ENCODE data around the gene MGAT3. TPM values are rescaled to one million over a fixed set of nuclear protein-coding genes. Genes with fewer than 3 reads are reported as not detected.

MGAT3 gene
- total and polyA plus RNA-seq, 9 of the 15 experiments (the other 6 are each of a cell fraction or from before 2014, with no cell fraction given) = 0.10 to 11.5 (median 4.6) TPM

DNA sequence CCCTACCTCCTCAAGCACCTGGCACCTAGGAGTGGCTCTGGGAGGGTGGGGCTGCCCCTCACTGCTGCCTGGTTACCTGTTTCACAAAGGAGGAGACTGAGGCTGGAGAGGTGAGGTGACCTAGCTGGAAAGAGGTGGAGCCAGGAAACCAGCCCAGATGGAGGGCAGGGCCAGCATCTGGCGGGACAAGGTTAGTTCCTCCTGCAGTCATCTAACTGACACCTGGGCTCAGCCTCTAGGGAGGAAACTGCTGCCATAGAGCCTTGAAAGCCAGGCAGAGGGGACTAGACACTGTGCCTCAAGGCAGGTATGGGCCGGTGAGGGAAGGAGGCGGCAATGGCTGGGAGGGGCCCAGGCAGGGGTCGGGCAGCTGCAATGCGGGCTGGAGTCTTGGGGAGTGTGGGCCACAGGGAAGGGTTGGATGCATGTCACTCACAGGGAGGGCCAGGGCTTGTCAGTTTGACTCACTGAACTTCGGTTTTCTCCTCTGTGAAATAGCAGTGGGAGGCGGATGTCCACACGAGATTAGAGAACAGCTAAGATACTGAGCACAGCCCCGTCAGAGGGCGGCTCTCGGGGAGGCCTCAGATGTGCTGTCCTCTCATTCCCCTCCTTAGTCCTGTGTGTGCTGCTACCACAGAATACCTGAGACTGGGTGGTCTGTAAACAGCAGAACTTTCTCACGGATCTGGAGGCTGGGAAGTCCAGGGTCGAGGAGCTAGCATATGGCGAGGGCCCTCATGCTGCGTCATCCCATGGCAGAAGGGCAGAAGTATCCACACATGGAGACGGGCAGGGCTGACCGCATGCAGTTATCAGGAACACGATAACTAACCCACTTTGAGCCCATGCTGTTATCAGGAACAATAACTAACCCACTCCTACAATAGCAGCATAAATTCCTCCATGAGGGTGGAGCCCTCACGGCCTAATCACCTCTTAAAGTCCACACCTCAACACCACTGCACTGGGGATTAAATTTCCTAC lies 16.1 kb downstream of the MGAT3 start (continued):
- TF ChIP-seq GATA2 (CRISPR knock-in tag; IDR thresholded peaks at IDR 0.05) (peak; percentile 17; the same call in 1 of the 2 replicates), LEF1 (IDR thresholded peaks at IDR 0.05) (peak; percentile 52; the same call in 1 of the 2 replicates), ZSCAN29 (IDR thresholded peaks at IDR 0.05) (no peak), POLR3G (IDR thresholded peaks at IDR 0.05; ENCODE audit: extremely low read depth, insufficient read length, insufficient replicate concordance) (no peak), NUFIP1 (IDR thresholded peaks at IDR 0.05; ENCODE audit: partially characterized antibody) (no peak), EHMT2 (IDR thresholded peaks at IDR 0.05) (no peak), ZBED1 (IDR thresholded peaks at IDR 0.05) (0 out of 2 replicates have a peak, but pooled peaks have one; percentile 53), KAT2B (IDR thresholded peaks at IDR 0.05; ENCODE audit: low read depth, low read length) (no peak), ZNF12 (CRISPR knock-in tag; IDR thresholded peaks at IDR 0.05) (no peak), HMGN3 (IDR thresholded peaks at IDR 0.05; ENCODE audit: borderline replicate concordance, extremely low read depth, insufficient read length, low read depth, low read length) (peak; percentile 59), ZNF224 (CRISPR knock-in tag; IDR thresholded peaks at IDR 0.05) (no peak), STAT5A (IDR thresholded peaks at IDR 0.05; ENCODE audit: borderline replicate concordance, low read length) (0 out of 2 replicates have a peak, but pooled peaks have one; percentile 35), FUS (optimal IDR thresholded peaks at IDR 0.05; ENCODE audit: low read depth, low read length) (no peak), CBX2 (IDR thresholded peaks at IDR 0.05; ENCODE audit: insufficient read depth, low read length, poor library complexity, severe bottlenecking) (no peak), SMARCE1 (IDR thresholded peaks at IDR 0.05) (peak; percentile 82)
- TF ChIP-seq, protein P1, sequence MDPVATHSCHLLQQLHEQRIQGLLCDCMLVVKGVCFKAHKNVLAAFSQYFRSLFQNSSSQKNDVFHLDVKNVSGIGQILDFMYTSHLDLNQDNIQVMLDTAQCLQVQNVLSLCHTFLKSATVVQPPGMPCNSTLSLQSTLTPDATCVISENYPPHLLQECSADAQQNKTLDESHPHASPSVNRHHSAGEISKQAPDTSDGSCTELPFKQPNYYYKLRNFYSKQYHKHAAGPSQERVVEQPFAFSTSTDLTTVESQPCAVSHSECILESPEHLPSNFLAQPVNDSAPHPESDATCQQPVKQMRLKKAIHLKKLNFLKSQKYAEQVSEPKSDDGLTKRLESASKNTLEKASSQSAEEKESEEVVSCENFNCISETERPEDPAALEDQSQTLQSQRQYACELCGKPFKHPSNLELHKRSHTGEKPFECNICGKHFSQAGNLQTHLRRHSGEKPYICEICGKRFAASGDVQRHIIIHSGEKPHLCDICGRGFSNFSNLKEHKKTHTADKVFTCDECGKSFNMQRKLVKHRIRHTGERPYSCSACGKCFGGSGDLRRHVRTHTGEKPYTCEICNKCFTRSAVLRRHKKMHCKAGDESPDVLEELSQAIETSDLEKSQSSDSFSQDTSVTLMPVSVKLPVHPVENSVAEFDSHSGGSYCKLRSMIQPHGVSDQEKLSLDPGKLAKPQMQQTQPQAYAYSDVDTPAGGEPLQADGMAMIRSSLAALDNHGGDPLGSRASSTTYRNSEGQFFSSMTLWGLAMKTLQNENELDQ (CRISPR knock-in tag; IDR thresholded peaks at IDR 0.05; ENCODE audit: borderline replicate concordance) = no peak
- TF ChIP-seq, protein P2, sequence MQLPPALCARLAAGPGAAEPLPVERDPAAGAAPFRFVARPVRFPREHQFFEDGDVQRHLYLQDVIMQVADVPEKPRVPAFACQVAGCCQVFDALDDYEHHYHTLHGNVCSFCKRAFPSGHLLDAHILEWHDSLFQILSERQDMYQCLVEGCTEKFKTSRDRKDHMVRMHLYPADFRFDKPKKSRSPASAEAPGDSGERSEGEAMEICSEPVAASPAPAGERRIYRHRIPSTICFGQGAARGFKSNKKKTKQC (CRISPR knock-in tag; IDR thresholded peaks at IDR 0.05) = no peak; the same call in 1 of the 2 replicates
